ENCODE data around the gene NAV1.

NAV1 gene

DNA sequence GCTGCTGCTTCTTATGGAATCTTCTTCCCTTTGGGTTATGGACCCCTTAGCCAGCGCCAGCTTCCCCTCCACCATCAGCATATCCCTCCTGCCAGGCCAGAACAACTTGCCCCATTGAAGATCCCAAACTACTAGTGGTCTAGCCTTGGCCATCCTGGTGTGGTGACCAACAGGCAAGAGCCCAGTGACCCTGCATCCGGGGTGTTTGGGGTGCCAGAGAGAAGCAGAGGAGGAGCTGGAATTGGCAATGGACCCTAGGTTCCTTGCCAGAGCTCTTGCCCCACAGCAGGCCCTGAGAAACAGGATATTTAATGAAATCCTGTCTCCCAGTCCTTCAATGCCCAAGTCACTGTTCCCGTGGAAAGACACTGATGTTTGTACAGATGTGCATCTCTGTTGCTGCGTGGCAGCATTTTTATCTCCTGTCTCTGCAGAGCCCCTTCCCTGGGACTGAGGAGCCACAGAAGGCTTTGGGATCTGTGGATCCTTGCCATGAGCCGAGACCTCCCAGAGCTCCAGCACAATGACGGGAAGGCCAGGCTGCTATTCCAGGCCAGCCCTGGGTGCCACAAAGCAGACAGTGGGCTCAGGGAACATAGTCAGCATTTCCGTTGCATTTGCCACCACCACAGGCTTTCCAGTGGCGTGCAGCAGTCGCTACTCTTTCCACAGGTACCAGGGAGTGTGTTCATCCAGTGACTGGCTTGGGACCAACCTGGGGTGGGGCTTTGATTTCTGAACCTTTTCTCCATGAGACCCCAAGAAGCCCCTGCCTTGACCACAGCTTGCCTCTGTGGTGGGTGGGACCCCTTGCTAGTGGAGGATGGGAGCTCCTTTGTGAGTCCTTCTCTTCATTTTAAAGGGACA, 21.6 kb downstream of the NAV1 start:
- Histone ChIP-seq H3K27ac (ENCODE audit: low read length) (no peak overlapping the region), H3K9ac (ENCODE audit: low read length) (no peak overlapping the region), H4K20me1 (ENCODE audit: insufficient read depth, low read length) (no peaks in the 10 kb centered on the region), H3K36me3 (replicated peaks; ENCODE audit: insufficient read depth, low read length) (no peaks in the 10 kb centered on the region), H3F3A (ENCODE audit: insufficient read depth, low read length) (no peaks in the 10 kb centered on the region), H3K4me2 (ENCODE audit: low read depth, low read length) (no peak overlapping the region), H3K9me2 (replicated peaks; ENCODE audit: insufficient read depth, low read length) (no peaks in the 10 kb centered on the region), H3K9me3 (replicated peaks; ENCODE audit: insufficient read depth, low read length) (no peaks in the 10 kb centered on the region), H3K79me2 (ENCODE audit: low read length) (no peaks in the 10 kb centered on the region), H3K4me1 (ENCODE audit: low read length) (no peaks in the 10 kb centered on the region), H2AFZ (ENCODE audit: low read length) (no peak overlapping the region), H3K27me3 (replicated peaks; ENCODE audit: insufficient read depth, low read length) (0 out of 2 replicates have a peak, but pooled peaks cover 4% of the 10 kb centered on the region), H3K4me3 (ENCODE audit: low read length) (no peak overlapping the region)
- no peak for DNase-seq
- no peak for TF ChIP-seq EZH2 (optimal IDR thresholded peaks at IDR 0.05; ENCODE audit: low read depth, low read length)
- TF ChIP-seq EZH2phosphoT487 (IDR thresholded peaks at IDR 0.05; ENCODE audit: low read length) = no peak
- TF ChIP-seq, protein P1, sequence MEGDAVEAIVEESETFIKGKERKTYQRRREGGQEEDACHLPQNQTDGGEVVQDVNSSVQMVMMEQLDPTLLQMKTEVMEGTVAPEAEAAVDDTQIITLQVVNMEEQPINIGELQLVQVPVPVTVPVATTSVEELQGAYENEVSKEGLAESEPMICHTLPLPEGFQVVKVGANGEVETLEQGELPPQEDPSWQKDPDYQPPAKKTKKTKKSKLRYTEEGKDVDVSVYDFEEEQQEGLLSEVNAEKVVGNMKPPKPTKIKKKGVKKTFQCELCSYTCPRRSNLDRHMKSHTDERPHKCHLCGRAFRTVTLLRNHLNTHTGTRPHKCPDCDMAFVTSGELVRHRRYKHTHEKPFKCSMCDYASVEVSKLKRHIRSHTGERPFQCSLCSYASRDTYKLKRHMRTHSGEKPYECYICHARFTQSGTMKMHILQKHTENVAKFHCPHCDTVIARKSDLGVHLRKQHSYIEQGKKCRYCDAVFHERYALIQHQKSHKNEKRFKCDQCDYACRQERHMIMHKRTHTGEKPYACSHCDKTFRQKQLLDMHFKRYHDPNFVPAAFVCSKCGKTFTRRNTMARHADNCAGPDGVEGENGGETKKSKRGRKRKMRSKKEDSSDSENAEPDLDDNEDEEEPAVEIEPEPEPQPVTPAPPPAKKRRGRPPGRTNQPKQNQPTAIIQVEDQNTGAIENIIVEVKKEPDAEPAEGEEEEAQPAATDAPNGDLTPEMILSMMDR (IDR thresholded peaks at IDR 0.05; ENCODE audit: low read length) = no peak

DNA sequence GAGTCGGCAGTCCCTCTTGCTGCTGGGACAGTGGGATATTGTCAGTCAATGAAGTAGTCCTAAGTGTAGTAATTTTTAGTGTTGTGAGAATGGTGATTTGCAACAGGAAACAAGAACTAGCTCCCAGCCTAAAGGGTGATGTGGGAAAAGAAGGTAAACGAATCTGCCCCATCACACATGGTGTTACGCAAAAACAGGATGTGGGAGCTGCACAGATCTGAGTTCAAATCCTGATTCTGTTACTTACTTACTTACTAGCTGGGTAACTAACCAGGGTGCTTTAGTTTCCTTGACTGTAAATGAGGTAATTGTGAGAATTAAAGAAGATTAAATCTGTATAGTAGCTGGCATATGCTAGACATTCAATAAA, 22.3 kb downstream of the NAV1 start:
- Histone ChIP-seq H3K79me2 (ENCODE audit: low read length) (no peaks in the 10 kb centered on the region), H3K27ac (ENCODE audit: low read length) (no peak overlapping the region), H4K20me1 (ENCODE audit: insufficient read depth, low read length) (no peaks in the 10 kb centered on the region), H3K4me2 (ENCODE audit: low read depth, low read length) (no peak overlapping the region), H3F3A (ENCODE audit: insufficient read depth, low read length) (no peaks in the 10 kb centered on the region), H3K36me3 (replicated peaks; ENCODE audit: insufficient read depth, low read length) (no peaks in the 10 kb centered on the region), H3K4me1 (ENCODE audit: low read length) (no peaks in the 10 kb centered on the region), H3K27me3 (replicated peaks; ENCODE audit: insufficient read depth, low read length) (0 out of 2 replicates have a peak, but pooled peaks cover 4% of the 10 kb centered on the region), H3K9me2 (replicated peaks; ENCODE audit: insufficient read depth, low read length) (no peaks in the 10 kb centered on the region), H2AFZ (ENCODE audit: low read length) (no peak overlapping the region), H3K4me3 (ENCODE audit: low read length) (no peak overlapping the region), H3K9me3 (replicated peaks; ENCODE audit: insufficient read depth, low read length) (no peaks in the 10 kb centered on the region), H3K9ac (ENCODE audit: low read length) (no peak overlapping the region)
- TF ChIP-seq, protein P1 (IDR thresholded peaks at IDR 0.05; ENCODE audit: low read length) = no peak
- TF ChIP-seq EZH2 (optimal IDR thresholded peaks at IDR 0.05; ENCODE audit: low read depth, low read length) = no peak
- TF ChIP-seq EZH2phosphoT487 (IDR thresholded peaks at IDR 0.05; ENCODE audit: low read length) = no peak
- no peak for DNase-seq

DNA sequence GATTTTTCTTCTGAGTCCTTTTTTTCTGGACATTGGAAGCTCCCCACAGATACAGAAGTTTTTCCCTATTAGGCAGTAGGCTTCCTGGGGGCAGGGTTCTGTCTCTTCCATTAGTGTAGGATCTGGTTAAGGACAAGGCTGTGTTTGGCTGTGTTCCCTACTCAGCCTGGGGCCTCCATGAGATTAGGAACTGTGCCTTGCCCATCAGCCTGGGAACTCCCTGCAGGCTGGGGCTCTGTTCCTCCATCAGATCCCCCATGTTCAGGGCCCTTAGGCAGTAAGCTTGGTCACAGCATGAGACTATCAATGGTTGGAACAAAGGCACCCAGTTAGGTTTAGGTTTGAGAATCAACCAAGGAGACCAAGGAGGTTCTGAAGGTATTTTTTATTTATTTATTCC, 22.7 kb downstream of the NAV1 start:
- Histone ChIP-seq H3K9me2 (replicated peaks; ENCODE audit: insufficient read depth, low read length) (no peaks in the 10 kb centered on the region), H4K20me1 (ENCODE audit: insufficient read depth, low read length) (no peaks in the 10 kb centered on the region), H3K9ac (ENCODE audit: low read length) (no peak overlapping the region), H3K9me3 (replicated peaks; ENCODE audit: insufficient read depth, low read length) (no peaks in the 10 kb centered on the region), H3K36me3 (replicated peaks; ENCODE audit: insufficient read depth, low read length) (no peaks in the 10 kb centered on the region), H3K4me2 (ENCODE audit: low read depth, low read length) (no peak overlapping the region), H3K79me2 (ENCODE audit: low read length) (no peaks in the 10 kb centered on the region), H3K27me3 (replicated peaks; ENCODE audit: insufficient read depth, low read length) (0 out of 2 replicates have a peak, but pooled peaks cover 3% of the 10 kb centered on the region), H3K4me3 (ENCODE audit: low read length) (no peak overlapping the region), H3K4me1 (ENCODE audit: low read length) (no peaks in the 10 kb centered on the region), H3K27ac (ENCODE audit: low read length) (no peak overlapping the region), H2AFZ (ENCODE audit: low read length) (no peak overlapping the region), H3F3A (ENCODE audit: insufficient read depth, low read length) (no peaks in the 10 kb centered on the region)
- TF ChIP-seq EZH2phosphoT487 (IDR thresholded peaks at IDR 0.05; ENCODE audit: low read length) (no peak), EZH2 (optimal IDR thresholded peaks at IDR 0.05; ENCODE audit: low read depth, low read length) (no peak)
- TF ChIP-seq, protein P1 (IDR thresholded peaks at IDR 0.05; ENCODE audit: low read length) = no peak
- no peak for DNase-seq
